ENCODE data around the gene ZNF613.

GRCh38 chr19:51916167-51916566, 11.1 kb upstream of the ZNF613 start:
- TF ChIP-seq CTCF (conservative IDR thresholded peaks at IDR 0.05; ENCODE audit: low read depth, low read length) (no peak), EZH2phosphoT487 (IDR thresholded peaks at IDR 0.05; ENCODE audit: borderline replicate concordance, low read length) (no peak), EZH2 (IDR thresholded peaks at IDR 0.05; ENCODE audit: low read length, unreplicated experiment) (no peak)
